Adrenal gland (tissue), 5 donors: Measurements from ENCODE around the gene PLEKHA5.

Experiments
- CTCF ChIP-seq, 6 experiments: fragments of 450-650 bp in 4 of 6; fragments of 200-600 bp in 2 of 6; sonication (generic) in 1 of 6; IDR thresholded peaks; 1 replicate in 5 of 6; 2 replicates in 1 of 6; pipeline versions ENCODE4 v1.5.1 to v1.8.0; 2016 to 2021; ENCODE audit warnings: antibody characterized with exemption in 6 of 6, mild to moderate bottlenecking in 2 of 6, moderate library complexity in 1 of 6
- POLR2A ChIP-seq, 2 donors: fragments of 450-650 bp; IDR thresholded peaks; one replicate each; pipeline ENCODE4 v1.6.1; 2017; ENCODE audit warnings: antibody characterized with exemption in 2 of 2, mild to moderate bottlenecking in 2 of 2, moderate library complexity in 1 of 2
- donor health status: DM: no; HTN: no; CAD: no.

GRCh38 chr12:19338405-19338804 is 208.9 kb downstream of the PLEKHA5 start:
- TF ChIP-seq POLR2A (IDR thresholded peaks at IDR 0.05) (peak in 1 of 2 donors; percentile 22), CTCF (IDR thresholded peaks at IDR 0.05) (no peak)
